ENCODE data around the gene RSPH9.

Gene RSPH9

GRCh38 chr6:43710576-43710975 lies 65.7 kb downstream of the RSPH9 start:
- no peaks in the 10 kb centered on the region for H3K27me3 ChIP-seq (ENCODE audit: control insufficient read depth, insufficient read depth, low read length)
- H3K9ac ChIP-seq (ENCODE audit: low read length), result no peak overlapping the region
- H3K4me3 ChIP-seq (ENCODE audit: low read length), result no peak overlapping the region
- H3K27ac ChIP-seq (ENCODE audit: low read length), result no peak overlapping the region
- no peaks in the 10 kb centered on the region for H3K36me3 ChIP-seq (ENCODE audit: control insufficient read depth, low read depth, low read length)
- H3K9me3 ChIP-seq (ENCODE audit: control insufficient read depth, low read depth, low read length), result no peaks in the 10 kb centered on the region
- peaks cover 17% of the 10 kb centered on the region for H3K4me1 ChIP-seq (ENCODE audit: control insufficient read depth, low read depth, low read length)

GRCh38 chr6:43712579-43712978 lies 67.7 kb downstream of the RSPH9 start:
- Histone ChIP-seq H3K4me3 (ENCODE audit: low read length) (no peak overlapping the region), H3K4me1 (ENCODE audit: control insufficient read depth, low read depth, low read length) (peaks cover 8% of the 10 kb centered on the region), H3K36me3 (ENCODE audit: control insufficient read depth, low read depth, low read length) (no peaks in the 10 kb centered on the region), H3K27me3 (ENCODE audit: control insufficient read depth, insufficient read depth, low read length) (no peaks in the 10 kb centered on the region), H3K27ac (ENCODE audit: low read length) (no peak overlapping the region), H3K9me3 (ENCODE audit: control insufficient read depth, low read depth, low read length) (no peaks in the 10 kb centered on the region), H3K9ac (ENCODE audit: low read length) (no peak overlapping the region)

GRCh38 chr6:43713643-43714310 lies 68.9 kb downstream of the RSPH9 start:
- no peak overlapping the region for H3K27ac ChIP-seq (ENCODE audit: low read length)
- H3K9ac ChIP-seq (ENCODE audit: low read length), result no peak overlapping the region
- no peaks in the 10 kb centered on the region for H3K9me3 ChIP-seq (ENCODE audit: control insufficient read depth, low read depth, low read length)
- no peaks in the 10 kb centered on the region for H3K27me3 ChIP-seq (ENCODE audit: control insufficient read depth, insufficient read depth, low read length)
- H3K4me3 ChIP-seq (ENCODE audit: low read length), result no peak overlapping the region
- H3K4me1 ChIP-seq (ENCODE audit: control insufficient read depth, low read depth, low read length), result peaks cover 6% of the 10 kb centered on the region
- no peaks in the 10 kb centered on the region for H3K36me3 ChIP-seq (ENCODE audit: control insufficient read depth, low read depth, low read length)

- no peak overlapping the region for H3K4me3 ChIP-seq (ENCODE audit: low read length)
- peaks cover 6% of the 10 kb centered on the region for H3K4me1 ChIP-seq (ENCODE audit: control insufficient read depth, low read depth, low read length)
- no peak overlapping the region for H3K9ac ChIP-seq (ENCODE audit: low read length)
- no peak overlapping the region for H3K27ac ChIP-seq (ENCODE audit: low read length)
- H3K9me3 ChIP-seq (ENCODE audit: control insufficient read depth, low read depth, low read length), result no peaks in the 10 kb centered on the region
- no peaks in the 10 kb centered on the region for H3K27me3 ChIP-seq (ENCODE audit: control insufficient read depth, insufficient read depth, low read length)
- H3K36me3 ChIP-seq (ENCODE audit: control insufficient read depth, low read depth, low read length), result no peaks in the 10 kb centered on the region
Observed at GRCh38 chr6:43714311-43715055, 69.6 kb downstream of the RSPH9 start.

- no peaks in the 10 kb centered on the region for H3K4me1 ChIP-seq (ENCODE audit: control insufficient read depth, low read depth, low read length)
- H3K36me3 ChIP-seq (ENCODE audit: control insufficient read depth, low read depth, low read length), result no peaks in the 10 kb centered on the region
- H3K27ac ChIP-seq (ENCODE audit: low read length), result no peak overlapping the region
- no peaks in the 10 kb centered on the region for H3K27me3 ChIP-seq (ENCODE audit: control insufficient read depth, insufficient read depth, low read length)
- no peak overlapping the region for H3K4me3 ChIP-seq (ENCODE audit: low read length)
- H3K9ac ChIP-seq (ENCODE audit: low read length), result no peak overlapping the region
- H3K9me3 ChIP-seq (ENCODE audit: control insufficient read depth, low read depth, low read length), result no peaks in the 10 kb centered on the region
Observed at GRCh38 chr6:43715056-43715788, 70.4 kb downstream of the RSPH9 start.

- H3K9me3 ChIP-seq (ENCODE audit: control insufficient read depth, low read depth, low read length), result no peaks in the 10 kb centered on the region
- no peak overlapping the region for H3K27ac ChIP-seq (ENCODE audit: low read length)
Observed at GRCh38 chr6:43716099-43716498, 71.3 kb downstream of the RSPH9 start.

GRCh38 chr6:43717389-43717788 lies 72.6 kb downstream of the RSPH9 start:
- H3K4me3 ChIP-seq (ENCODE audit: low read length), result no peak overlapping the region

More at GRCh38 chr6:43716099-43716498, 71.3 kb downstream of the RSPH9 start:
- Histone ChIP-seq H3K36me3 (ENCODE audit: control insufficient read depth, low read depth, low read length) (no peaks in the 10 kb centered on the region), H3K4me1 (ENCODE audit: control insufficient read depth, low read depth, low read length) (no peaks in the 10 kb centered on the region), H3K4me3 (ENCODE audit: low read length) (no peak overlapping the region), H3K9ac (ENCODE audit: low read length) (no peak overlapping the region), H3K27me3 (ENCODE audit: control insufficient read depth, insufficient read depth, low read length) (no peaks in the 10 kb centered on the region)

GRCh38 chr6:43717822-43718221 lies 73.0 kb downstream of the RSPH9 start:
- H3K9me3 ChIP-seq (ENCODE audit: control insufficient read depth, low read depth, low read length), result no peaks in the 10 kb centered on the region
- no peak overlapping the region for H3K4me3 ChIP-seq (ENCODE audit: low read length)
- H3K4me1 ChIP-seq (ENCODE audit: control insufficient read depth, low read depth, low read length), result no peaks in the 10 kb centered on the region
- H3K27ac ChIP-seq (ENCODE audit: low read length), result no peak overlapping the region
- no peaks in the 10 kb centered on the region for H3K36me3 ChIP-seq (ENCODE audit: control insufficient read depth, low read depth, low read length)
- H3K27me3 ChIP-seq (ENCODE audit: control insufficient read depth, insufficient read depth, low read length), result no peaks in the 10 kb centered on the region
- no peak overlapping the region for H3K9ac ChIP-seq (ENCODE audit: low read length)

More at GRCh38 chr6:43717389-43717788, 72.6 kb downstream of the RSPH9 start:
- Histone ChIP-seq H3K27ac (ENCODE audit: low read length) (no peak overlapping the region), H3K36me3 (ENCODE audit: control insufficient read depth, low read depth, low read length) (no peaks in the 10 kb centered on the region), H3K9ac (ENCODE audit: low read length) (no peak overlapping the region), H3K4me1 (ENCODE audit: control insufficient read depth, low read depth, low read length) (no peaks in the 10 kb centered on the region), H3K9me3 (ENCODE audit: control insufficient read depth, low read depth, low read length) (no peaks in the 10 kb centered on the region), H3K27me3 (ENCODE audit: control insufficient read depth, insufficient read depth, low read length) (no peaks in the 10 kb centered on the region)

GRCh38 chr6:43718387-43719105 lies 73.7 kb downstream of the RSPH9 start:
- Histone ChIP-seq H3K27ac (ENCODE audit: low read length) (no peak overlapping the region), H3K4me1 (ENCODE audit: control insufficient read depth, low read depth, low read length) (no peaks in the 10 kb centered on the region), H3K9me3 (ENCODE audit: control insufficient read depth, low read depth, low read length) (no peaks in the 10 kb centered on the region)

GRCh38 chr6:43719511-43719910 lies 74.7 kb downstream of the RSPH9 start:
- H3K4me1 ChIP-seq (ENCODE audit: control insufficient read depth, low read depth, low read length), result no peaks in the 10 kb centered on the region
- H3K27me3 ChIP-seq (ENCODE audit: control insufficient read depth, insufficient read depth, low read length), result no peaks in the 10 kb centered on the region
- no peaks in the 10 kb centered on the region for H3K9me3 ChIP-seq (ENCODE audit: control insufficient read depth, low read depth, low read length)
- no peak overlapping the region for H3K4me3 ChIP-seq (ENCODE audit: low read length)
- H3K36me3 ChIP-seq (ENCODE audit: control insufficient read depth, low read depth, low read length), result no peaks in the 10 kb centered on the region
- no peak overlapping the region for H3K27ac ChIP-seq (ENCODE audit: low read length)
- no peak overlapping the region for H3K9ac ChIP-seq (ENCODE audit: low read length)

More at GRCh38 chr6:43718387-43719105, 73.7 kb downstream of the RSPH9 start:
- Histone ChIP-seq H3K9ac (ENCODE audit: low read length) (no peak overlapping the region), H3K27me3 (ENCODE audit: control insufficient read depth, insufficient read depth, low read length) (no peaks in the 10 kb centered on the region), H3K4me3 (ENCODE audit: low read length) (no peak overlapping the region), H3K36me3 (ENCODE audit: control insufficient read depth, low read depth, low read length) (no peaks in the 10 kb centered on the region)

- Histone ChIP-seq H3K27ac (ENCODE audit: low read length) (no peak overlapping the region), H3K27me3 (ENCODE audit: control insufficient read depth, insufficient read depth, low read length) (no peaks in the 10 kb centered on the region), H3K36me3 (ENCODE audit: control insufficient read depth, low read depth, low read length) (no peaks in the 10 kb centered on the region), H3K4me1 (ENCODE audit: control insufficient read depth, low read depth, low read length) (no peaks in the 10 kb centered on the region), H3K9me3 (ENCODE audit: control insufficient read depth, low read depth, low read length) (no peaks in the 10 kb centered on the region), H3K4me3 (ENCODE audit: low read length) (no peak overlapping the region), H3K9ac (ENCODE audit: low read length) (no peak overlapping the region)
Observed at GRCh38 chr6:43720999-43721398, 76.2 kb downstream of the RSPH9 start.
